HepG2 (cell line): ENCODE results near the gene PCDHGA5. TPM values are rescaled to one million over a fixed set of nuclear protein-coding genes. Genes with fewer than 3 reads are reported as not detected.

Source experiments
- CREM ChIP-seq, 2 experiments: sonication (generic) in 1 of 2; formaldehyde crosslinking in 1 of 2; IDR thresholded peaks; 2 replicates each; pipeline versions ENCODE4 v1.4.0 to v1.6.1; 2016 to 2020; ENCODE audit warnings: antibody characterized with exemption in 1 of 2, mild to moderate bottlenecking in 1 of 2, missing genetic modification reagents in 1 of 2
- DNMT1 ChIP-seq: sonication (generic); formaldehyde crosslinking; IDR thresholded peaks from 2 replicates; pipeline ENCODE4 v1.5.1; 2020; ENCODE audit warnings: mild to moderate bottlenecking, missing genetic modification reagents
- ETS1 ChIP-seq: sonication (generic); formaldehyde crosslinking; IDR thresholded peaks from 2 replicates; pipeline ENCODE4 v1.4.0; 2020; ENCODE audit warnings: missing genetic modification reagents
- HNF1A ChIP-seq, 2 experiments: sonication (generic) in 1 of 2; formaldehyde crosslinking in 1 of 2; IDR thresholded peaks; 2 replicates each; pipeline versions ENCODE4 v1.4.0 to v1.6.1; 2016 to 2020; ENCODE audit warnings: borderline replicate concordance in 1 of 2, low read depth in 1 of 2, mild to moderate bottlenecking in 1 of 2, missing genetic modification reagents in 1 of 2
- MEIS1 ChIP-seq: sonication (generic); formaldehyde crosslinking; IDR thresholded peaks from 2 replicates; pipeline ENCODE4 v1.9.0; 2021; ENCODE audit warnings: mild to moderate bottlenecking, missing genetic modification reagents, moderate library complexity, borderline replicate concordance
- NR2F1 ChIP-seq, 2 experiments: fragments of 450-650 bp in 1 of 2; formaldehyde crosslinking in 1 of 2; IDR thresholded peaks; 2 replicates each; pipeline versions ENCODE4 v1.5.0 to v1.6.1; 2016 to 2020; ENCODE audit warnings: mild to moderate bottlenecking in 1 of 2, missing compliant biosample characterization in 1 of 2, missing genetic modification reagents in 1 of 2, moderate library complexity in 1 of 2
- RCOR2 ChIP-seq: IDR thresholded peaks from 2 replicates; pipeline ENCODE4 v1.6.1; 2016; ENCODE audit warnings: missing biosample characterization, missing genetic modification reagents
- RXRA ChIP-seq: sonication (generic); formaldehyde crosslinking; IDR thresholded peaks from 2 replicates; pipeline ENCODE4 v1.5.1; 2020; ENCODE audit warnings: missing genetic modification reagents
- ZC3H13 ChIP-seq: sonication (generic); formaldehyde crosslinking; IDR thresholded peaks from 2 replicates; pipeline ENCODE4 v1.8.1; 2023; ENCODE audit warnings: mild to moderate bottlenecking, missing genetic modification reagents, moderate library complexity
- ZFP1 ChIP-seq: IDR thresholded peaks from 2 replicates; pipeline ENCODE4 v1.6.1; 2016
- ZMYM3 ChIP-seq: sonication (generic); formaldehyde crosslinking; IDR thresholded peaks from 2 replicates; pipeline ENCODE4 v1.5.1; 2020; ENCODE audit warnings: mild to moderate bottlenecking, missing genetic modification reagents
- ZNF292 ChIP-seq: sonication (generic); formaldehyde crosslinking; IDR thresholded peaks from 2 replicates; pipeline ENCODE4 v1.8.1; 2022; ENCODE audit warnings: mild to moderate bottlenecking, low read depth, missing genetic modification reagents, borderline replicate concordance
- polyA plus RNA-seq, 8 experiments: library from polyadenylated mRNA; depleted of rRNA in 3 of 8; stranded (reverse) in 7 of 8; unstranded in 1 of 8; fragments of >200 nt; fragmentation: Illumina TruSeq in 4 of 8; extraction: Trizol in 4 of 8; gene quantifications; 2 replicates each; pipeline versions ENCODE4 v1.2.1 to v1.2.3, GENCODE V29; 2011 to 2016; ENCODE audit warnings: low read depth in 4 of 8, missing spikeins in 1 of 8, mixed read lengths in 1 of 8; ENCODE audit not compliant: insufficient read depth in 1 of 8
- total RNA-seq, 5 experiments: library from RNA; depleted of rRNA; stranded (reverse); fragments of >200 nt; fragmentation: Illumina TruSeq; extraction: Trizol; gene quantifications; 2 replicates each; pipeline ENCODE4 v1.2.3, GENCODE V29; 2016; ENCODE audit warnings: low read depth in 1 of 5
- TF ChIP-seq, protein P1 (sequence below): sonication (generic); formaldehyde crosslinking; IDR thresholded peaks from 2 replicates; pipeline ENCODE4 v1.5.1; 2020; ENCODE audit warnings: mild to moderate bottlenecking, moderate library complexity, missing genetic modification reagents
- TF ChIP-seq, protein P2 (sequence below): sonication (generic); formaldehyde crosslinking; IDR thresholded peaks from 2 replicates; pipeline ENCODE4 v1.4.0; 2020; ENCODE audit warnings: missing genetic modification reagents

Gene PCDHGA5
- total and polyA plus RNA-seq, 2 of the 13 experiments (the other 11 are each of a cell fraction or from before 2014, with no cell fraction given), result 0.27 to 0.32 TPM

GRCh38 chr5:141349917-141350619 lies 13.9 kb upstream of the PCDHGA5 start, which contains the start of gene PCDHGB1 (continued):
- no peak for TF ChIP-seq ETS1 (CRISPR knock-in tag)
- no peak for TF ChIP-seq DNMT1
- TF ChIP-seq ZNF292, result no peak
- TF ChIP-seq MEIS1 (CRISPR knock-in tag), result no peak
- no peak for TF ChIP-seq NR2F1 (CRISPR knock-in tag; IDR thresholded peaks at IDR 0.05)
- no peak for TF ChIP-seq HNF1A (IDR thresholded peaks at IDR 0.05; ENCODE audit: low read depth)
- no peak for TF ChIP-seq HNF1A (CRISPR knock-in tag; IDR thresholded peaks at IDR 0.05; ENCODE audit: borderline replicate concordance)
- TF ChIP-seq, protein P1, sequence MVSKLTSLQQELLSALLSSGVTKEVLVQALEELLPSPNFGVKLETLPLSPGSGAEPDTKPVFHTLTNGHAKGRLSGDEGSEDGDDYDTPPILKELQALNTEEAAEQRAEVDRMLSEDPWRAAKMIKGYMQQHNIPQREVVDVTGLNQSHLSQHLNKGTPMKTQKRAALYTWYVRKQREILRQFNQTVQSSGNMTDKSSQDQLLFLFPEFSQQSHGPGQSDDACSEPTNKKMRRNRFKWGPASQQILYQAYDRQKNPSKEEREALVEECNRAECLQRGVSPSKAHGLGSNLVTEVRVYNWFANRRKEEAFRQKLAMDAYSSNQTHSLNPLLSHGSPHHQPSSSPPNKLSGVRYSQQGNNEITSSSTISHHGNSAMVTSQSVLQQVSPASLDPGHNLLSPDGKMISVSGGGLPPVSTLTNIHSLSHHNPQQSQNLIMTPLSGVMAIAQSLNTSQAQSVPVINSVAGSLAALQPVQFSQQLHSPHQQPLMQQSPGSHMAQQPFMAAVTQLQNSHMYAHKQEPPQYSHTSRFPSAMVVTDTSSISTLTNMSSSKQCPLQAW (CRISPR knock-in tag), result no peak
- no peak for TF ChIP-seq CREM (IDR thresholded peaks at IDR 0.05)
- TF ChIP-seq CREM (CRISPR knock-in tag; IDR thresholded peaks at IDR 0.05), result no peak
- TF ChIP-seq RXRA (CRISPR knock-in tag), result no peak
- TF ChIP-seq, protein P2, sequence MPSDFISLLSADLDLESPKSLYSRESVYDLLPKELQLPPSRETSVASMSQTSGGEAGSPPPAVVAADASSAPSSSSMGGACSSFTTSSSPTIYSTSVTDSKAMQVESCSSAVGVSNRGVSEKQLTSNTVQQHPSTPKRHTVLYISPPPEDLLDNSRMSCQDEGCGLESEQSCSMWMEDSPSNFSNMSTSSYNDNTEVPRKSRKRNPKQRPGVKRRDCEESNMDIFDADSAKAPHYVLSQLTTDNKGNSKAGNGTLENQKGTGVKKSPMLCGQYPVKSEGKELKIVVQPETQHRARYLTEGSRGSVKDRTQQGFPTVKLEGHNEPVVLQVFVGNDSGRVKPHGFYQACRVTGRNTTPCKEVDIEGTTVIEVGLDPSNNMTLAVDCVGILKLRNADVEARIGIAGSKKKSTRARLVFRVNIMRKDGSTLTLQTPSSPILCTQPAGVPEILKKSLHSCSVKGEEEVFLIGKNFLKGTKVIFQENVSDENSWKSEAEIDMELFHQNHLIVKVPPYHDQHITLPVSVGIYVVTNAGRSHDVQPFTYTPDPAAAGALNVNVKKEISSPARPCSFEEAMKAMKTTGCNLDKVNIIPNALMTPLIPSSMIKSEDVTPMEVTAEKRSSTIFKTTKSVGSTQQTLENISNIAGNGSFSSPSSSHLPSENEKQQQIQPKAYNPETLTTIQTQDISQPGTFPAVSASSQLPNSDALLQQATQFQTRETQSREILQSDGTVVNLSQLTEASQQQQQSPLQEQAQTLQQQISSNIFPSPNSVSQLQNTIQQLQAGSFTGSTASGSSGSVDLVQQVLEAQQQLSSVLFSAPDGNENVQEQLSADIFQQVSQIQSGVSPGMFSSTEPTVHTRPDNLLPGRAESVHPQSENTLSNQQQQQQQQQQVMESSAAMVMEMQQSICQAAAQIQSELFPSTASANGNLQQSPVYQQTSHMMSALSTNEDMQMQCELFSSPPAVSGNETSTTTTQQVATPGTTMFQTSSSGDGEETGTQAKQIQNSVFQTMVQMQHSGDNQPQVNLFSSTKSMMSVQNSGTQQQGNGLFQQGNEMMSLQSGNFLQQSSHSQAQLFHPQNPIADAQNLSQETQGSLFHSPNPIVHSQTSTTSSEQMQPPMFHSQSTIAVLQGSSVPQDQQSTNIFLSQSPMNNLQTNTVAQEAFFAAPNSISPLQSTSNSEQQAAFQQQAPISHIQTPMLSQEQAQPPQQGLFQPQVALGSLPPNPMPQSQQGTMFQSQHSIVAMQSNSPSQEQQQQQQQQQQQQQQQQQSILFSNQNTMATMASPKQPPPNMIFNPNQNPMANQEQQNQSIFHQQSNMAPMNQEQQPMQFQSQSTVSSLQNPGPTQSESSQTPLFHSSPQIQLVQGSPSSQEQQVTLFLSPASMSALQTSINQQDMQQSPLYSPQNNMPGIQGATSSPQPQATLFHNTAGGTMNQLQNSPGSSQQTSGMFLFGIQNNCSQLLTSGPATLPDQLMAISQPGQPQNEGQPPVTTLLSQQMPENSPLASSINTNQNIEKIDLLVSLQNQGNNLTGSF (CRISPR knock-in tag), result no peak
- TF ChIP-seq ZFP1, result no peak
- TF ChIP-seq ZC3H13, result no peak
- no peak for TF ChIP-seq RCOR2
- TF ChIP-seq ZMYM3, result no peak
